H1 (cell line): Measurements from ENCODE around the gene IL17D. TPM values are rescaled to one million over a fixed set of nuclear protein-coding genes. Genes with fewer than 3 reads are reported as not detected.

Source experiments
- CTCF ChIA-PET: fragments of 300-600 bp; sonication (Branson Sonifier 250); formaldehyde crosslinking; loops from one replicate; lab custom pipeline; 2021; ENCODE audit not compliant: partially characterized antibody; lab: Charles Lee
- POLR2A ChIA-PET: fragments of 300-600 bp; sonication (Branson Sonifier 250); formaldehyde crosslinking; loops from one replicate; lab custom pipeline; 2021; ENCODE audit warnings: inconsistent platforms; ENCODE audit not compliant: partially characterized antibody; lab: Charles Lee
- DNase-seq, 2 experiments: peaks; one replicate each; pipeline versions ENCODE4 v3.0.0 to v3.0.0-alpha.2; 2010 to 2022; ENCODE audit warnings: low spot score in 2 of 2, low read depth in 1 of 2, mixed read lengths in 1 of 2
- FAIRE-seq: peaks from 2 replicates; lab custom pipeline; 2011; peaks lifted over from hg19 to GRCh38; lab: Jason Lieb, UNC
- H2AFZ ChIP-seq: 2 replicates; pipeline ENCODE4 v1.8.1; 2012; ENCODE audit warnings: low read length, inconsistent platforms
- H2AK5ac ChIP-seq: 2 replicates; pipeline ENCODE4 v1.6.1; 2013; ENCODE audit warnings: low read depth, low read length
- H2BK120ac ChIP-seq: replicated peaks from 2 replicates; pipeline ENCODE3; 2013; ENCODE audit warnings: low read depth, low read length, inconsistent platforms
- H2BK12ac ChIP-seq: 2 replicates; pipeline ENCODE4 v1.6.1; 2013; ENCODE audit warnings: low read depth, low read length
- H2BK15ac ChIP-seq: 2 replicates; pipeline ENCODE4 v1.6.1; 2013; ENCODE audit warnings: low read length
- H2BK20ac ChIP-seq: 2 replicates; pipeline ENCODE4 v1.6.1; 2013; ENCODE audit warnings: low read length
- H2BK5ac ChIP-seq: 2 replicates; pipeline ENCODE4 v1.6.1; 2013; ENCODE audit warnings: low read depth, low read length
- H3K14ac ChIP-seq: 2 replicates; pipeline ENCODE4 v1.6.1; 2013; ENCODE audit warnings: inconsistent platforms; ENCODE audit not compliant: insufficient read length
- H3K18ac ChIP-seq: 2 replicates; pipeline ENCODE4 v1.6.1; 2013; ENCODE audit warnings: low read length; ENCODE audit errors: extremely low read depth
- H3K23ac ChIP-seq: 2 replicates; pipeline ENCODE4 v1.6.1; 2013; ENCODE audit warnings: inconsistent platforms; ENCODE audit not compliant: insufficient read length
- H3K23me2 ChIP-seq: 2 replicates; pipeline ENCODE4 v1.6.1; 2013; ENCODE audit warnings: low read depth, low read length
- H3K27ac ChIP-seq: 2 replicates; pipeline ENCODE4 v1.6.1; 2011; ENCODE audit warnings: low read depth, low read length, inconsistent platforms
- H3K27me3 ChIP-seq, 4 experiments: replicated peaks in 1 of 4; 1 replicate in 1 of 4; 2 replicates in 3 of 4; pipeline versions ENCODE4 v1.6.1 to v1.8.1; 2011 to 2013; ENCODE audit warnings: low read length in 3 of 4, mild to moderate bottlenecking in 3 of 4, inconsistent platforms in 2 of 4, mixed read lengths in 2 of 4, moderate library complexity in 1 of 4; ENCODE audit not compliant: control insufficient read depth in 3 of 4, insufficient read depth in 3 of 4; ENCODE audit errors: extremely low read depth in 1 of 4
- H3K36me3 ChIP-seq, 4 experiments: 2 replicates each; pipeline versions ENCODE4 v1.6.1 to v1.8.1; 2011 to 2013; ENCODE audit warnings: mild to moderate bottlenecking in 4 of 4, low read length in 3 of 4, moderate library complexity in 2 of 4, control low read depth in 1 of 4, inconsistent platforms in 1 of 4; ENCODE audit not compliant: insufficient read depth in 4 of 4, control insufficient read depth in 2 of 4
- H3K4ac ChIP-seq: replicated peaks from 2 replicates; pipeline ENCODE3; 2013; ENCODE audit warnings: low read length, low read depth, mixed read lengths, inconsistent platforms; ENCODE audit not compliant: insufficient read length
- H3K4me1 ChIP-seq, 4 experiments: replicated peaks in 1 of 4; 1 replicate in 1 of 4; 2 replicates in 3 of 4; pipeline versions ENCODE4 v1.6.1 to v1.8.1; 2011 to 2013; ENCODE audit warnings: low read length in 3 of 4, inconsistent platforms in 2 of 4, mixed read lengths in 1 of 4; ENCODE audit not compliant: insufficient read depth in 4 of 4, control insufficient read depth in 3 of 4
- H3K4me2 ChIP-seq, 2 experiments: 2 replicates each; pipeline versions ENCODE4 v1.6.1 to v1.8.1; 2011 to 2013; ENCODE audit warnings: low read depth in 2 of 2, low read length in 2 of 2, control low read depth in 1 of 2, inconsistent platforms in 1 of 2, mild to moderate bottlenecking in 1 of 2; ENCODE audit not compliant: insufficient read depth in 1 of 2
- H3K4me3 ChIP-seq, 4 experiments: fragments of 200-600, 300-600 bp in 1 of 4; sonication (generic), shearing (Covaris generic), sonication (Bioruptor Twin) in 1 of 4; 2 replicates each; pipeline versions ENCODE4 v1.5.1 to v1.8.1; 2011 to 2016; ENCODE audit warnings: low read length in 4 of 4, low read depth in 3 of 4, control low read depth in 2 of 4, inconsistent platforms in 2 of 4, mild to moderate bottlenecking in 2 of 4, mixed read lengths in 1 of 4, moderate library complexity in 1 of 4; ENCODE audit not compliant: insufficient read depth in 2 of 4; ENCODE audit errors: extremely low read depth in 1 of 4
- H3K56ac ChIP-seq: replicated peaks from 2 replicates; pipeline ENCODE3; 2013; ENCODE audit warnings: low read depth, mild to moderate bottlenecking, mixed read lengths, low read length, inconsistent platforms; ENCODE audit not compliant: insufficient read length
- H3K79me1 ChIP-seq: 2 replicates; pipeline ENCODE4 v1.6.1; 2013; ENCODE audit warnings: low read depth, low read length, control low read depth
- H3K79me2 ChIP-seq, 2 experiments: 2 replicates each; pipeline versions ENCODE4 v1.6.1 to v1.8.1; 2012 to 2013; ENCODE audit warnings: low read length in 2 of 2, mild to moderate bottlenecking in 2 of 2, inconsistent platforms in 1 of 2; ENCODE audit not compliant: insufficient read depth in 2 of 2, control insufficient read depth in 1 of 2
- H3K9ac ChIP-seq, 4 experiments: replicated peaks in 1 of 4; 1 replicate in 1 of 4; 2 replicates in 3 of 4; pipeline versions ENCODE4 v1.6.1 to v1.8.1; 2011 to 2013; ENCODE audit warnings: low read depth in 3 of 4, low read length in 3 of 4, control low read depth in 2 of 4, mild to moderate bottlenecking in 2 of 4, moderate library complexity in 2 of 4, inconsistent platforms in 1 of 4; ENCODE audit errors: extremely low read depth in 1 of 4
- H3K9me3 ChIP-seq, 2 experiments: 2 replicates each; pipeline versions ENCODE4 v1.6.1 to v1.8.1; 2012 to 2013; ENCODE audit warnings: mild to moderate bottlenecking in 2 of 2, moderate library complexity in 2 of 2, control low read depth in 1 of 2, inconsistent platforms in 1 of 2, low read depth in 1 of 2, low read length in 1 of 2, mixed read lengths in 1 of 2; ENCODE audit not compliant: insufficient read depth in 2 of 2
- H4K20me1 ChIP-seq, 2 experiments: replicated peaks in 1 of 2; 2 replicates each; pipeline versions ENCODE3 to v1.8.1; 2011 to 2013; ENCODE audit warnings: inconsistent platforms in 2 of 2, low read length in 2 of 2, mild to moderate bottlenecking in 1 of 2; ENCODE audit not compliant: insufficient read depth in 2 of 2, control insufficient read depth in 1 of 2
- H4K5ac ChIP-seq: 2 replicates; pipeline ENCODE4 v1.6.1; 2013; ENCODE audit warnings: low read length, low read depth, mixed read lengths, inconsistent platforms; ENCODE audit not compliant: insufficient read length
- H4K8ac ChIP-seq: 2 replicates; pipeline ENCODE4 v1.8.0; 2013; ENCODE audit warnings: mild to moderate bottlenecking, moderate library complexity, low read length, inconsistent platforms; ENCODE audit not compliant: insufficient read depth; ENCODE audit errors: extremely low read depth
- H4K91ac ChIP-seq: replicated peaks from 2 replicates; pipeline ENCODE3; 2013; ENCODE audit warnings: low read length, mixed read lengths, inconsistent platforms; ENCODE audit not compliant: insufficient read length
- ASH2L ChIP-seq: fragments of 200-600, 300-600 bp; sonication (generic); IDR thresholded peaks from one replicate; pipeline ENCODE4 v1.7.1; 2017; ENCODE audit warnings: low read length
- CHD1 ChIP-seq: IDR thresholded peaks from 2 replicates; pipeline ENCODE4 v1.6.1; 2012; ENCODE audit warnings: low read depth, low read length, improper control_type of control experiment
- WGBS, 2 experiments: shearing (Covaris generic) in 1 of 2; methylation state at CpG; one replicate each; pipeline versions ENCODE4 v1.1.6 to v1.1.7; 2013 to 2015; ENCODE audit warnings: low lambda C conversion rate in 2 of 2, mixed read lengths in 2 of 2, inconsistent platforms in 1 of 2, low coverage in 1 of 2, missing lambda C conversion rate in 1 of 2; ENCODE audit not compliant: insufficient replicate concordance in 2 of 2, insufficient coverage in 1 of 2, insufficient read length in 1 of 2; ENCODE audit errors: extremely low coverage in 1 of 2, missing lambda C conversion rate in 1 of 2; 5-methylcytosine and 5-hydroxymethylcytosine counted together
- polyA plus RNA-seq, 7 experiments: library from polyadenylated mRNA; depleted of rRNA in 3 of 7; stranded (reverse) in 5 of 7; unstranded in 2 of 7; fragments of >200 nt in 5 of 7; fragments of 200-250 nt in 2 of 7; gene quantifications; 1 replicate in 5 of 7; 2 replicates in 1 of 7; 4 replicates in 1 of 7; pipeline versions ENCODE4 v1.2.1 to v1.2.3, GENCODE V29; 2011 to 2013; ENCODE audit warnings: missing spikeins in 2 of 7, mixed read lengths in 2 of 7
- total RNA-seq: library from RNA; stranded (reverse); fragmentation: NEBNext Ultra II Directional; extraction: Animal tissue kit (Norgen Biotek cat#: 25700); gene quantifications from 2 replicates; pipeline ENCODE4 v1.2.1, GENCODE V29; 2021

IL17D gene
- total and polyA plus RNA-seq, 2 of the 8 experiments (the other 6 are each of a cell fraction or from before 2014, with no cell fraction given), result 0.56 to 0.59 TPM

GRCh38 chr13:20728579-20729311, 25.2 kb downstream of the IL17D start:
- 85% methylated on average over 13 of the region's 14 CpGs; no CpG with 5 or more reads in 1 of the 2 experiments for WGBS, 2 experiments
- no peaks in the 10 kb centered on the region for H4K20me1 ChIP-seq
- ChIA-PET CTCF (interaction anchor here (1.0 to 1.3 kb wide), 4 partner anchors 13 to 195 kb away, joined by 3 to 4 read pairs (median 3); no protein-coding TSS in a partner anchor), POLR2A (no interaction called here)
- FAIRE-seq, result no peak
- H3K23me2 ChIP-seq, result no peaks in the 10 kb centered on the region
- no peak overlapping the region for H3K4me3 ChIP-seq
- H2AK5ac ChIP-seq, result no peak overlapping the region
- no peak overlapping the region for H3K4ac ChIP-seq
- no peaks in the 10 kb centered on the region for H3K36me3 ChIP-seq
- no peak overlapping the region for H3K27ac ChIP-seq
- H2AFZ ChIP-seq, result no peak overlapping the region
- H3K4me1 ChIP-seq, result no peaks in the 10 kb centered on the region
- no peak overlapping the region for H4K5ac ChIP-seq
- H3K79me2 ChIP-seq, result no peaks in the 10 kb centered on the region
- no peak for TF ChIP-seq CHD1
- no peak for TF ChIP-seq ASH2L
- H3K27me3 ChIP-seq, result no peaks in the 10 kb centered on the region
- H3K9me3 ChIP-seq, result no peaks in the 10 kb centered on the region
- no peak overlapping the region for H4K8ac ChIP-seq
- H2BK20ac ChIP-seq, result no peak overlapping the region
- H3K79me1 ChIP-seq, result no peaks in the 10 kb centered on the region; the same call in 1 of the 2 replicates
- no peak overlapping the region for H3K56ac ChIP-seq
- no peak overlapping the region for H2BK5ac ChIP-seq
- H3K18ac ChIP-seq, result no peak overlapping the region
- H2BK15ac ChIP-seq, result no peak overlapping the region
- H3K9ac ChIP-seq, result no peak overlapping the region
- H4K91ac ChIP-seq, result no peak overlapping the region
- H3K23ac ChIP-seq, result no peak overlapping the region
- H3K14ac ChIP-seq, result no peak overlapping the region
- H2BK120ac ChIP-seq, result no peak overlapping the region
- DNase-seq, result no peak
- no peak overlapping the region for H2BK12ac ChIP-seq
- no peak overlapping the region for H3K4me2 ChIP-seq
